ENCODE results near the gene DIS3L2. TPM values are rescaled to one million over a fixed set of nuclear protein-coding genes. Genes with fewer than 3 reads are reported as not detected.
"Not testable (repeated sequence)": the region's sequence is repeated elsewhere in the genome, so short reads cannot be mapped to it uniquely, and the experiment has no call there.

Gene DIS3L2
- total RNA-seq, 1 donor from 2014 or later, result 18.6 TPM

DNA sequence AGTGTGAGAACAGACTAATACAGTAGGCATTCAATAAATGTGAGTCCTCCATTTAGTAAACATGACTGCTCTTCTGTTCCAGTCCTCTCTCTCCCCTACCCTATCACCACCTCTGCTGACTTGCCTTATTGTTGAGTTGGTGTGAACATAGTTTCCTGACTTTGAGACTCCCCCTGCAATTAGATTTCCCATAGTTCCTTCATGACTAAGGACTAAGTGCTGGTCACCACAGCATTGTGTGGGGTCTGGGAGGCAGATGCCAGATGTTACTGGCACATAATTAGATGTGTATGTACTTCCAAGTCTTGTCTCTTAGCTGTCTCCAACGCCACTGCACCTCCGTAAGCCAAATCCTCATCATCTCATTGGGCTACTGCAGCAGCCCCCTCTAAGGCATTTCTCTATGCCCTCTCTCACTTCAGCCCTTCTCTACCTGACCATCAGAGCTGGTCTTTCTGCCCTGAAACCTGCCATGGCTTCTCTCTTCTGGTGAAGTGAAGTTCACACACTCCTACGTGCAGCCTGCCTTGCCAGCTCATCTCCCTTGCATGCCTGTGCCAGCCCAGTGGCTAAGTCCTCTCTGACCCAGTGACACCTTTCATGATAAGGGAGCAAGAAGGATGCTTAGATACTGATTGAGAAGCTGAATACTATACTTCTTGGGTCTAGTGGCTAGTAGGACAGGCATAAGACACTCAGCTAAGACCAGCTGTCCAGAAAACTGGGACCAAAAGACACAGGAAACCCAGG, 335.4 kb downstream of the DIS3L2 start:
- DNase-seq (ENCODE audit: low spot score), result no peak
- intact Hi-C loops (cut with DNase I), result no loop called here

DNA sequence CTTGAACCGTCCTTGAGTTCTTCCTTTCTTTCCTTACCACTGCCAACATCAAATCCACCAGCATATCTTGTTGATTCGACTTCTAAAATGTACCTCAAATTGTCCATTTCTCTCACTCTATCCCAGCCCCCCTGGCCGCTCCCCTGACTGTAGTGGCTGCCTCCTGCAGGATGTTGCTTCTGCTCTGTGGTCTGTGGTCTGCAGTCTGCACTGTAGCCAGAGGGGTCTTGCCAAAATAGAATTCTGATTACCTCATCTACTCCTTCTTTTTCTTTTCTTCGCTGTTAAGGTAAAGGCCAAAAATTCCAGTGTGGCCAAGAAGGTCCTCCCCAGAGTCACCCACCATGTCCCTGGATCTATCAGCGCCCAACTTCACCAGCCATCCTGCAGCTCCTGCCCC, 337.6 kb downstream of the DIS3L2 start:
- intact Hi-C loops (cut with DNase I), result no loop called here
- DNase-seq (ENCODE audit: low spot score), result no peak

DNA sequence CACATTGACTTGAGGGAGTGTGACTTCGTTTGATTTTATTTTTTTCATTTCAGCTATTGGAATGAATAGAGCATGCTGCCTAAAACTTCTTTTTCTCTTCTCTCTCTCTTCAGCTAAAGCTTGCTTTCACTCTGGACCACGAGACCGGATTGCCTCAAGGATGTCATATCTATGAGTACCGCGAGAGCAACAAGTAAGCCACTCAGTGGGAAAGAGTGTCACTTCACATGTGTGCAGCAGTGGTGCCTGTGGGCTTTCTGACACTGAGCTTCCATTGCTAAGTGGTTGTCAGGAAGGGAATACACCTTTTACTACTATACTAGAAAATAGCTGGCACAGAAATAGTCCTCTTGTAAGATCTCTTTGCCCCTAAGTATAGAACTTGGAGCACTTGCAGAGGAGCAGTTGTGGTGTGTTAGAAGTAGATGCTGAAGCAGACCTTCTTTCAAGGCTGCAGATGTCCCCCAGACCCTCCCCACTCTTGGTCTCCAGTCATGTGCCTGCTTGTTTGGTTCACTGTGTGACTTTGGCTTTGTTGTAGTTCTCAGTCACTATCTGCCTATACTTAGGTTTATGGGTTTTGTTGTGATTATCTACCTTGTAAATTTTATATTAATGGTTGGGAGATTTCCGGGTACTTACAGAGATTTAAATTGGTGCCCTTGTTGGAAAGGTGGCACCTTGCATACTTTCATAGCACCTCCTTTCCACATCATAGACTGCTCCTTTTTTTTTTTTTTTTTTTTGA, 338.6 kb downstream of the DIS3L2 start:
- DNase-seq (ENCODE audit: low spot score), result no peak
- intact Hi-C loops (cut with DNase I), result no loop called here

DNA sequence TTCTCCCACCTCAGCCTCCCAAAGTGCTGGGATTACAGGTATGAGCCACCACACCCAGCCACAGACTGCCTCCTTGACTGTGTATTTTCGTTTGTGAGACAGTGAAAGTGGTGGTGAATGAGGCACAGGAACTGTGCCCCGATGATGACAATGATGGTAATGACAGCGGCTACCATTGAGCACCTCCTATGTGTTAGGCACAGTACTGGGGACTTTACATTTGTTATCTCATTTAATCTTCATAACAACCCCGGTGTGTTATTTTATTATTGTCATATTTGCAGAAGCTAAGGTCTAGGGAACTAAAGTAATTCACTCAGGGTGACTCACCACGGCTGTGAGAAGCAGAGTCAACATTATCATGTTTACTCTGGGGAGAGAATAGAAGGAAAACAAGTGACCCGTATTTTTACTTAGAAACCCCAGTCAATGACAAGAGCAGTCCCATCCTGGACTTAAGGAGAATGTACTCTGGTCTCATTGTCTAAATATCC, 339.4 kb downstream of the DIS3L2 start:
- intact Hi-C loops (cut with DNase I), result no loop called here
- DNase-seq (ENCODE audit: low spot score), result no peak

DNA sequence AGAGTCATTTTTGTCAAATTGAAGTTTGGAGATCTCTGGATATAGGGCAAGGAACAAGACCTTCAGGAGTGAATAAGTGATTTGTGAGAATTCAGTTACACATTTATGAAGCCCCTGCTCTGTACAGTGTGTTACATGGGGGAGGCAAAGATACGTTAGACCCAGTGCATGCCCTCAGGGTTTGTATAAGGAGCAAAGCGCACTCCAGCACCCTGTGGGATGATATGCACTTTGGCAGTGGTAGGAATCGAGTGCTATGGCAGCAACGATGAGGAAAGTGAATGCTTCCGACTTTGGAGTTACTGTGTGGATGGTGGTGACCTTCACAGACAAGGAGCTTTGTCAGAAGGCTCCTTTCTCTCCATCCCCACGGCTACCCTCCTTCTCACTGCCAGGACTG, 342.7 kb downstream of the DIS3L2 start:
- intact Hi-C loops (cut with DNase I), result no loop called here
- no peak for DNase-seq (ENCODE audit: low spot score)

DNA sequence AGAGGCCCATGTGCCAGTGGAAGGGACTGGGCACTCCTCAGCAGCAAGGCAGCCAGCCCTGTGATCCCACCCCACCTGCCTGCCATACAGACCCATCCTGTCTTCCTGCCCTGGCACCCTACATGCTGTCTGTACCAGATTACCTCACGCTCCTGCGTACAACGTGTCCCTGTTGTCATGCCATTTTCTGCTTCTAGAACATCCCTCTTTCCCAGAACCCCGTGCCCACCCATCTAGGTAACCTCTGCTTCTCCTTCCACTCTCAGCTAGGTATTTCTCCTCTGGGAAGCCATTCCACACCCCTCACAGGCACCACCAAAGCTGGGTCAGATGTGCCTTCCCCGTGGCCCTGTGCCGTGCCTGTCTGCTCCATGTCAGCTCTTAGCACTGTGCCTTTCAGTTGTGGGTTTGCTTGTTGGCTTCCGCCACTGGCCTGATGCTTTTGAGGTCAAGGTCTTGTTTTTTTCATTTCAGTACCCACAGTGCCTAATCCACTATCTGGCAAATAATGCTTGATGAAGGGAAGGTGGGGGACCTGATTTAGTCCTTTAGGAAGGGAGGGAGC, 345.3 kb downstream of the DIS3L2 start:
- no peak for DNase-seq (ENCODE audit: low spot score)
- intact Hi-C loops (cut with DNase I), result no loop called here

DNA sequence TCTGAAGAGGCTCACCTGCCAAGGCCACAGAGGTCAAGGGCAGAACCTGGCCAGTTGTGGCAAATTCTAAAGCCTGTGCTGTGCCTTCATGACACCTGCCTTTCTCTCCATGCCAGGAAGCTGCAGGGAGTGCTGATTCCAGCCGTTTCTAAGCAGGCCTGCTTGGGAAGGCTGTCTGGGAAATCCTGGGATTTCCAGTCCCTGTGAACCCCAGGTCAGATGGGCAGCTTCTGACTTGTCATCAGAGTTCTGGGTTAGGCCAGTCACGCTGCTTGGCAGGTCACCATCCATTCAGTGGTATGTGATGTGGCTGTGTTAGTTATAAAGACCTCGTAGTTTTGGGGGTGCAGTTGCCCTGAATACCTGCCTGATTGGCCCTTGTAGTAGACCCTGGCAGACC, 346.3 kb downstream of the DIS3L2 start:
- intact Hi-C loops (cut with DNase I), result no loop called here
- peak; percentile 47 for DNase-seq (ENCODE audit: low spot score)

DNA sequence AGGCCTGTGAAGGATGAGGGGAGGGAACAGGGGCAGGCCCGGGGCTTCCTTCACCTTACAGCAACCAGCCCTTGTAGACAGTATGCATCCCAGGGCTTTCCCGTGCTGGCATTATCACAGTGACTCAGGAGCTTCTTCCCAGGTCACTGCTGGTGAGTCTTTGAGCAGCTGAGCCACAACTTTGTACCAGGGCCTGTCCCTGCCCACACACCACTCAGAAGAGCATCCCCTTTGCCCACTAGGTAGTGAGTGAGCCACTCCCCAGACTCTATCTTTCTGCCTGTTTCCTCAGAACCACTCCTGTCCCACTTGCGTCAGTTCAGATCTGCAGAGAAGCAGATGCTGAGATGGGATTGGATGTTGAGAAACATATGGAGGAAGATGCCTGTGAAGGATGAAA, 347.5 kb downstream of the DIS3L2 start:
- intact Hi-C loops (cut with DNase I), result no loop called here
- DNase-seq (ENCODE audit: low spot score), result peak; percentile 38

DNA sequence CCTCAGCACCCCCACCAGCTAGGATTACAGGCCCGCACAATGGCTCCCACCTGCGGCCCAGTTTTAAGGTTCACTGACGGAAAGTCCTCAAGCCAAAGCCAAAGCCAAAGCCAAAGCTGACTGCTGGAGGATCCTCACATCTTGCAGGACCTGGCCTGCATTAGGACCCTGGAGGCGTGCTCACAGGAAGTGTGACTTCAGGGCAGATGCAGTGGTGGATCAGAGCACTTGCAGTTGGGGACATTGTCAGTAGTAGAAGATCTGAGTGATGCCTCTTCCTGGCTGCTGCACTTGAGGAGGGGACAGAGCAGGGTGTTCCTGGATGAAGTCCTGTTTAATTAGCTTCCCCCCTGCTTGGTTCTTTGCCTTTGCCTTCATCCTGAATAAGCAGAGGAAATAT, 348.1 kb downstream of the DIS3L2 start:
- intact Hi-C loops (cut with DNase I), result no loop called here
- peak; percentile 43 for DNase-seq (ENCODE audit: low spot score)

DNA sequence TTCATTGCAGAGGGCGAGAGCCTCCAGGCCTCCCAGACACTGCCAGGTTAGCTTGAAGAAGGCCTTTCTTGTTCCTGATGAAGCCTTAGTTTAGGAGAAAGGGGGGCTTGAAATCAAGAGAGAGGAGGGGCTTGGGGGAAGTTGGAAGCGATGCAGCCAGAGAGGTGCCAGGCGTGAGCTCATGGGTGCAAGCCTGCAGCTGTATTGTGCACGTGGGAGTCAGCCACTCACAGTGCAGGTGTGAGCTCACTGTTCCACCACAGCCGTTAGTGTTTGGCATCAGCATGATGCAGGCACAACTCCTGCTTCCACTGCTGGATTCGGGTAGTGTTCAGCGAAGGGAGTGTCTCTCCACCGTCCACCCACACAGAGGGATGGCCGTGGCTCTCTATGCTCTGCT, 348.6 kb downstream of the DIS3L2 start:
- peak; percentile 46 for DNase-seq (ENCODE audit: low spot score)
- intact Hi-C loops (cut with DNase I), result no loop called here

DNA sequence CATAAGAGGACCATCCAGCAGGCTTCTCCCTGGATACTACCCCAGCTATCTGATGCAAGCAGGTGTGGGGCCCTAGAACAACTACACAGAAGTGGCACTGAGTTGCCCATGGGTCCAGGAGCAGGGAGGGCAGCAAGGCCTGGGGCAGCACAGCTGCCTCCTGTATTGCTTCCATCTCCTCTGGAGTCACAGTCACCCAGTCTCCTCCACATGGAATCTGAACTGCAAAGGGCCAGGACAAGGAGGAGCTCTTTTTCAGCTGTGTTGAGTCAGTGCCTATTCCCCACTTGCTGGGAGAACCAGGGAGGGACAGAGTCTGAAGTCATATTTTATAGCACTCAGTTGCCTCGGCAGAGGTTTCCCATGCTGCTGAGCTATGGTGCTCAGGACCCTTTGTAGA, 349.2 kb downstream of the DIS3L2 start:
- DNase-seq (ENCODE audit: low spot score), result no peak
- intact Hi-C loops (cut with DNase I), result no loop called here

DNA sequence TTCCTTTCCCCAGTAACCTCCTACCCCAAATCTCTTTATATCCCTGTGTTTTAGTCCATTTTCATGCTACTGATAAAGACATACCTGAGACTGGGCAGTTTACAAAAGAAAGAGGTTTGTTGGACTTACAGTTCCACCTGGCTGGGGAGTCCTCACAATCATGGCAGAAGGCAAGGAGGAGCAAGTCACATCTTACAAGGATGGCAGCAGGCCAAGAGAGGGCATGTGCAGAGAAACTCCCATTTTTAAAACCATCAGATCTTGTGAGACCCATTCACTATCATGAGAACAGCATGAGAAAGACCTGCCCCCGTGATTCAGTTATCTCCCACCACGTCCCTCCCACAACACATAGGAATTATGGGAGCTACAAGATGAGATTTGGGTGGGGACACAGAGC, 352.1 kb downstream of the DIS3L2 start:
- intact Hi-C loops (cut with DNase I); DNase-seq (ENCODE audit: low spot score): not testable (repeated sequence)

DNA sequence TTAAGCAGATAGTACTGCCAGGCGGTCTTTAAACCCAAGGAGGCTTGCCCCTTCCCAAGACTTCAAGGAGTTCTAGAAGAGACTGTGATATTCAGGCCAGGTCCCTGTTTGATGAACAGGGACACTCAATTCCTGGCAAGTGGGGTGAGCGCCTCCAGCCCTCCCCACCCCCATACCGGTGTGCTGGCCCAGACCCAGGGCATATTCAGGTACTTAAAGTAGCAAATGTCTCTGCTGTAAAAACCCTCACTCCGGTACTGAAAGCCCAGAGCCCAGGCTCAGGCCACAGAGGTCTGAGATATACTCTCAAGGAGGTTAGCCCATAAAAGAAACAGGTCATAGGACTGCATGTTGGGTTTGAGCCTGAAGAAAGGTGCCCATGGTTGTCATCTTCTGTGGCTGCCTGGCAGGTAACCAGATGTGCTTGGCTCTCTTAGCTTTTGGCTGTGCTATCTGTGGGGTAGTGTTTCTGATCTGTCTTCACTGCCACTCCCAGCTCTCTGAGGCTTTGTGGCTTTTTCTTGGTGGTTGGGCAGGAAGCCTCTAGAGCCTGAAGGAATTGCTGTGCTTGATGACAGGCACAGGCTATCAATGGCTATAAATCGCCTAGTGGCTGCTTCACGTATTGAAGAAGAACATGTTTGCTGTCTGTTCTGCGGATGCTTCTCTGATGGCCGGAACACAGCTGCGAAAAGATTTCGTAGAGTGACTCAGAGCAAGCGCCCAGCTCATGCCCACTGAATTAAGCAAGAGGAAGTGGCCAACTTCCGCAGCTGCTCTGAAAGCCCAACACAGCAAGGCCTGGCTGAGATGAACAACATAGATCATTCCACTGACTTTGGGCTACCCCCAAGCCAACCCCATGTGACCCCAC, 353.8 kb downstream of the DIS3L2 start:
- intact Hi-C loops (cut with DNase I), result no loop called here
- DNase-seq (ENCODE audit: low spot score), result peak; percentile 91

DNA sequence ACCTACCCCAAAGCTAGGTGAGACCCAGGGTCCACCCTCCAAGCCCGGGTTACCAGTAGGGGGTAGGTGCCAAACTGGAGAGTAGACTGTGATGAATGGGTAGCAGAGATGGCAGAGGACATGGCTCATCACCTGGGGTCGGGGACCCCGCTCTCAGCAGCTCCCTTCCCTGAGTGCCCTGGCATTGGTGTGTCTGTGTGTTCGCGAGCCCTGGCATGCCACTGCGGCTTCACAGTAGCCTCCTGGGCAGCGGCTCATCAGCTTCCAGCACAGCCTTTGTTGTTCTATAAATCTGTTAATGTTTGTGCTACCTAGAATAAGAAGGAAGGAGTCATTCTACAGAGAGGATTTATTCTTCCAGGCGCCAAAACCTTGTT, 354.4 kb downstream of the DIS3L2 start:
- intact Hi-C loops (cut with DNase I), result no loop called here
- DNase-seq (ENCODE audit: low spot score), result no peak

DNA sequence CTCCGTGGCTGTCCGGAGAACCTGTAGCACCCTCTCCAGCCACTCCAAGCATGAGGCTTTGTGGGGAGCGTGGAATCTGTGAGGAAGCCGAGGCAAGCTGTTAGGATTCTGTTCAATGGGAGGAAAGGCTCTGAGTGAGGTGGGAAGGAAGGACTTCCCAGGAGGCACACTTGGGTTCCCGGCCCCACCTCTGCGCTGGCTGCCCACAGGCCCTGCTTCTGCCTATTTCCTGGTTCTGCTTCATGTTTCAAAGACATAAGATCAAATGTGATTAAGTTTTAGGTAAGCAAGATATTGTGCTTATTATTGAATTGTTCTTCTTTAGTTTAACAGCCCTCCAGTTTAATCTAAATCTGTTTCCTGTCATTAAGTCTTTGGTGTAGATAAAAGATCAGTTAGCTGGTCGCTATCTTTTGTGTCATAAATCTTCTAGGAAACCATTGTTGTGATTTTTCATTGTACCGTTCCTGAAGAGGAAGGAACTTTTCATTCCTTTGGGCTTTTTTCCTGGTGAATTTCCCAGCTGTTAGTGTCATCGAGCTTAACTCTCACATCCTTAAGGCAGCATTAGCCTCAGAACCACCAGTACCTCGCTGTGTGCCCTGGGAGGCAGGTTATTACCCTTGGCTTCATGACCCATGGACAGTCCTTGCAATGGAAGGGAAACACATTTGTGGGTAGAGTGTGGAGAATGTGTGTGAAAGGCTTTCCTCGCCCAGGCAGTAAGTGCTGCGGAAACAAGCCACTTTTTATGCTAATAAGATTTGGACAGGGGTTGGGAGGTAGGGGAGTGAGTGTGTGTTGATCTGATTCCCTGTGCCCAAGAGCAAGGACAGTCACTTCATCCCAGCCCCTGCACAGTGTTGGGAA, 355.2 kb downstream of the DIS3L2 start:
- peak; percentile 66 for DNase-seq (ENCODE audit: low spot score)
- intact Hi-C loops (cut with DNase I), result no loop called here

DNA sequence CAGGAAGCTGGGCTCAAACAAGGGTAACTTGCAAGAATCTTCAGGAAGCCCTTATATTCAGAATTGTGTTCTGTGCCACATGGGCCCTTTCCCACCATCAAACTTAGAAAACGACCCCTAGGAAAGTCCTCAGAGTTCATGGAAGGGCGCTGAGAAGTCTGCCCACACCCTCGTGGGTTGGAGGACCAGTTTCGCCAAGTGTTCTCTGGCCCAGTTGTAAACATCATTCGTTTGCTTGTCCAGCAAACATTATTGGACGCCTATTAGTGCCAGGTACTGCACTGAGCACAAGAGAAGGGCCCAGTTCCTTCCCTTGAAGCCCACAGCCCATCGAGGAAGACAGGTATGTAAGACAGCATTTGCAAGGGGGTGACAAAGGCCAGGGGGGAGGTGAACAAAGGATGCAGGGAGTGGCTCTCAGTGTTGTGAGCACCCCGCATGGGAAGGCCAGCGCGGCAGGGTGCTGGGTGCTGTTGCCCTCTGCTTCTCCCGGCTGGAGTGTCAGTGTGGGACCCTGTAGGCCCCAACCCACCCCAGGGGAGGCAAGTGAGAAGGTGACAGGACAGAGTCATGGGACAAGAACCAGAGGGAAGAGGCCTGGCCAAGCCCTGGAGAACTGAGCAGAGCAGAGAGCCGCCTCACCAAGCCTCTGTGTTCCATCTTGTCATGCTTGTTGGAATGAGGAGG, 356.8 kb downstream of the DIS3L2 start:
- DNase-seq (ENCODE audit: low spot score), result peak; percentile 61
- intact Hi-C loops (cut with DNase I), result no loop called here

DNA sequence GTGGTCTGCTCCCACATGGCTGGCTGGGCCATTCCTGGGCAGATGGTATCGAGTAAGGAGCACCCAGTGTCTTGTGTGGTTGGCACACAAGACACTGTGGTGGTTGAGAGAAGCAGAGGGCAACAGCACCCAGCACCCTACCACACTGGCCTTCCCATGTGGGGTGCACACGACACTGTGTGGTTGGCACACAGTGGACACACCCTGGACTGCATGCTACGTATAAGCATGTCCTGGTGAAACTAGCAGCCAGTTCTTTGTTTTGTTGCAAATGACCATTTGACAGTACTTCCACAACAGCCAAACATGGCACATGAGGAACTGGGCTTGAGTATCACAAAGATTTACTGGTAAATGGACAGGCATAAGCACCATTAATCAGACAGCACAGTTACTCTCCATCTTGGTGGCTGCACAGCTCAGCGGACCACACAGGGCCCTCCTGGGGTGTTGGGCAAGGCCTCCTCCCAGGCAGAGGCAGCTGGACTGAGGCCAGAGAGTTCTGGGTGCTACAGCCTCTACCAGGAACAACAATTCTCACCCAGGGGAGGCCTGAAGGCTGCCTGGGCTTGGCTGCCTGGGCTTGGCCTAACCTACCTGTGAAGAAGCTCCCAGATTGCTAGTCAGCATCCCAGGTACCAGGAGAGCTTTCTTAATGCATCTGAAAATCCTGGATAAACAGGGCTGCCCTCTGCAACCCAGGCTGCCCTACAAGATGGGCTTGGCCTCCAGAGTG, 357.7 kb downstream of the DIS3L2 start:
- DNase-seq (ENCODE audit: low spot score), result peak; percentile 62
- intact Hi-C loops (cut with DNase I), result no loop called here

Measured in cardiac septum (tissue), 1 donor.